Left lung (tissue), 10 donors: ENCODE measurements around the gene MRPL17. TPM values are rescaled to one million over a fixed set of nuclear protein-coding genes. Genes with fewer than 3 reads are reported as not detected.
"Not testable (repeated sequence)": the region's sequence is repeated elsewhere in the genome, so short reads cannot be mapped to it uniquely, and the experiment has no call there.

Experiments
- ATAC-seq: fragments of 200-7000 bp; cut with Tn5 transposase; one replicate; pipeline ENCODE4 v1.9.1; 2020; ENCODE audit warnings: moderate library complexity
- DNase-seq, 4 donors: peaks; one replicate each; pipeline ENCODE4 v3.0.0-alpha.2; 2013 to 2020
- H3K27ac ChIP-seq, 2 donors: fragments of 200-600 bp; sonication (generic) in 1 of 2; one replicate each; pipeline versions ENCODE4 v1.5.0 to v1.8.0; 2020 to 2021
- H3K27me3 ChIP-seq, 2 donors: fragments of 200-600 bp; sonication (generic) in 1 of 2; one replicate each; pipeline versions ENCODE4 v1.5.0 to v1.8.0; 2020 to 2021
- H3K36me3 ChIP-seq, 2 donors: fragments of 200-600 bp; sonication (generic) in 1 of 2; one replicate each; pipeline versions ENCODE4 v1.5.0 to v1.8.0; 2020 to 2021
- H3K4me1 ChIP-seq, 2 donors: fragments of 200-600 bp; one replicate each; pipeline ENCODE4 v1.8.0; 2021
- H3K4me3 ChIP-seq, 2 donors: fragments of 200-600 bp; sonication (generic) in 1 of 2; one replicate each; pipeline versions ENCODE4 v1.5.0 to v1.8.0; 2020 to 2021; ENCODE audit warnings: mild to moderate bottlenecking in 1 of 2
- H3K9me3 ChIP-seq, 2 donors: fragments of 200-600 bp; sonication (generic) in 1 of 2; one replicate each; pipeline versions ENCODE4 v1.5.0 to v1.8.0; 2020 to 2021
- CTCF ChIP-seq, 2 donors: fragments of 200-600 bp; sonication (generic) in 1 of 2; IDR thresholded peaks; one replicate each; pipeline versions ENCODE4 v1.5.0 to v1.8.0; 2021; ENCODE audit warnings: antibody characterized with exemption in 2 of 2
- intact Hi-C, 2 donors: fragments of 100-400 bp; cut with DNase I; formaldehyde crosslinking; loops; one replicate each; pipeline versions ENCODE4 v1.11.2 to v1.14.2; 2022
- polyA plus RNA-seq, 6 donors: library from polyadenylated mRNA; unstranded; fragments of 120-200 nt; gene quantifications; one replicate each; pipeline ENCODE4 v1.2.1, GENCODE V29; 2013; ENCODE audit not compliant: insufficient read length in 6 of 6
- total RNA-seq, 2 donors: library from RNA; stranded (reverse); fragmentation: NEBNext Ultra II Directional; extraction: Animal tissue kit (Norgen Biotek cat#: 25700); gene quantifications; one replicate each; pipeline ENCODE4 v1.2.1, GENCODE V29; 2021
- donor health status: DM: no; HTN: yes; CAD: no.
- donor health status: DM: no; HTN: no; CAD: no.

MRPL17 gene
- total and polyA plus RNA-seq, 8 donors: 45.0 to 57.3 (median 51.0) TPM

- Histone ChIP-seq H3K9me3 (no peaks in the 10 kb centered on the region), H3K36me3 (no peaks in the 10 kb centered on the region), H3K4me3 (no peak overlapping the region), H3K27me3 (no peaks in the 10 kb centered on the region), H3K4me1 (peaks cover 0 to 20% of the 10 kb centered on the region in 2 donors), H3K27ac (no peak overlapping the region)
- DNase-seq: no peak
- intact Hi-C loops: no loop called here
- no peak for TF ChIP-seq CTCF (IDR thresholded peaks at IDR 0.05)
- ATAC-seq: no peak
These were observed 40.9 kb upstream of the MRPL17 start for GRCh38 chr11:6724013-6724412.

- H3K36me3 ChIP-seq: no peaks in the 10 kb centered on the region
- intact Hi-C loops: no loop called here
- no peak overlapping the region for H3K4me3 ChIP-seq
- H3K9me3 ChIP-seq: no peaks in the 10 kb centered on the region
- TF ChIP-seq CTCF (IDR thresholded peaks at IDR 0.05): no peak
- no peaks in the 10 kb centered on the region for H3K27me3 ChIP-seq
- H3K27ac ChIP-seq: peak overlapping the region in 1 of 2 donors; percentile 15
- H3K4me1 ChIP-seq: peaks cover 0 to 9% of the 10 kb centered on the region in 2 donors
- DNase-seq (no peak), ATAC-seq (no peak)
These were observed 38.2 kb upstream of the MRPL17 start for GRCh38 chr11:6721343-6721742.

GRCh38 chr11:6719576-6719975 lies 36.4 kb upstream of the MRPL17 start:
- no peak for TF ChIP-seq CTCF (IDR thresholded peaks at IDR 0.05)
- no peaks in the 10 kb centered on the region for H3K27me3 ChIP-seq
- DNase-seq (no peak), ATAC-seq (no peak)
- H3K4me3 ChIP-seq: no peak overlapping the region
- H3K27ac ChIP-seq: no peak overlapping the region
- H3K9me3 ChIP-seq: no peaks in the 10 kb centered on the region
- no peaks in the 10 kb centered on the region for H3K36me3 ChIP-seq
- intact Hi-C loops: no loop called here
- peaks cover 0 to 9% of the 10 kb centered on the region in 2 donors for H3K4me1 ChIP-seq

GRCh38 chr11:6717426-6717825 lies 34.3 kb upstream of the MRPL17 start:
- Histone ChIP-seq H3K9me3 (no peaks in the 10 kb centered on the region), H3K36me3 (no peaks in the 10 kb centered on the region), H3K4me1 (peaks cover 0 to 9% of the 10 kb centered on the region in 2 donors), H3K27ac (no peak overlapping the region), H3K27me3 (no peaks in the 10 kb centered on the region), H3K4me3 (no peak overlapping the region)
- intact Hi-C loops: no loop called here
- no peak for DNase-seq
- no peak for ATAC-seq
- TF ChIP-seq CTCF (IDR thresholded peaks at IDR 0.05): no peak

GRCh38 chr11:6711552-6711951 lies 28.4 kb upstream of the MRPL17 start:
- ATAC-seq, H3K4me1 ChIP-seq, H3K9me3 ChIP-seq, DNase-seq, H3K27me3 ChIP-seq, H3K4me3 ChIP-seq, H3K27ac ChIP-seq, intact Hi-C loops, H3K36me3 ChIP-seq: not testable (repeated sequence)
- peak; percentile 23 to 61 for TF ChIP-seq CTCF (IDR thresholded peaks at IDR 0.05)
